HepG2 (cell line): ENCODE results near the gene STUB1. TPM values are rescaled to one million over a fixed set of nuclear protein-coding genes. Genes with fewer than 3 reads are reported as not detected.

Source experiments
- AKAP8 ChIP-seq: sonication (generic); formaldehyde crosslinking; IDR thresholded peaks from 2 replicates; pipeline ENCODE4 v1.5.1; 2020; ENCODE audit warnings: mild to moderate bottlenecking, missing genetic modification reagents
- CENPBD1 ChIP-seq: sonication (generic); formaldehyde crosslinking; IDR thresholded peaks from 2 replicates; pipeline ENCODE4 v1.8.0; 2022; ENCODE audit warnings: missing genetic modification reagents, low read depth, mild to moderate bottlenecking, borderline replicate concordance
- CHD4 ChIP-seq: fragments of 200-600 bp; sonication (generic); IDR thresholded peaks from 2 replicates; pipeline ENCODE4 v1.7.0; 2017; ENCODE audit warnings: mild to moderate bottlenecking, low read length, borderline replicate concordance
- CREBL2 ChIP-seq: sonication (generic); formaldehyde crosslinking; IDR thresholded peaks from 2 replicates; pipeline ENCODE4 v1.8.1; 2023; ENCODE audit warnings: missing genetic modification reagents, mild to moderate bottlenecking, borderline replicate concordance
- GATAD1 ChIP-seq: IDR thresholded peaks from 2 replicates; pipeline ENCODE4 v1.6.1; 2016; ENCODE audit warnings: missing genetic modification reagents, missing compliant biosample characterization
- GTF2F1 ChIP-seq: fragments of 150-350 bp; IDR thresholded peaks from 2 replicates; pipeline ENCODE4 v1.6.1; 2014; ENCODE audit warnings: low read length
- GZF1 ChIP-seq: sonication (generic); formaldehyde crosslinking; IDR thresholded peaks from 2 replicates; pipeline ENCODE4 v1.5.1; 2020; ENCODE audit warnings: mild to moderate bottlenecking, missing genetic modification reagents
- MXD4 ChIP-seq: IDR thresholded peaks from 2 replicates; pipeline ENCODE4 v1.6.1; 2016; ENCODE audit warnings: mild to moderate bottlenecking, missing biosample characterization, missing genetic modification reagents
- POLR2G ChIP-seq: fragments of 200-400 bp; formaldehyde crosslinking; IDR thresholded peaks from 2 replicates; pipeline ENCODE4 v1.6.1; 2018; ENCODE audit warnings: mild to moderate bottlenecking, low read depth, low read length, moderate library complexity
- RAD51 ChIP-seq: fragments of 450-650 bp; IDR thresholded peaks from 2 replicates; pipeline ENCODE4 v1.6.1; 2016; ENCODE audit warnings: borderline replicate concordance
- RARA ChIP-seq: IDR thresholded peaks from 2 replicates; pipeline ENCODE4 v1.6.1; 2016; ENCODE audit warnings: missing genetic modification reagents, missing compliant biosample characterization
- RBFOX2 ChIP-seq: fragments of 200-400 bp; formaldehyde crosslinking; IDR thresholded peaks from 2 replicates; pipeline ENCODE4 v1.6.1; 2017; ENCODE audit warnings: low read depth, mild to moderate bottlenecking, low read length
- REL ChIP-seq: sonication (generic); formaldehyde crosslinking; conservative IDR thresholded peaks from 2 replicates; pipeline ENCODE4 v1.8.0; 2022; ENCODE audit warnings: mild to moderate bottlenecking, missing genetic modification reagents, moderate library complexity
- RXRB ChIP-seq: IDR thresholded peaks from 2 replicates; pipeline ENCODE4 v1.6.1; 2016; ENCODE audit warnings: borderline replicate concordance, missing genetic modification reagents, missing compliant biosample characterization
- SP5 ChIP-seq: IDR thresholded peaks from 2 replicates; pipeline ENCODE4 v1.6.1; 2016; ENCODE audit warnings: low read depth, borderline replicate concordance
- SRSF1 ChIP-seq: fragments of 200-400 bp; formaldehyde crosslinking; optimal IDR thresholded peaks from 2 replicates; pipeline ENCODE3; 2017; ENCODE audit warnings: mild to moderate bottlenecking, low read depth, low read length, moderate library complexity
- ZNF33B ChIP-seq: sonication (generic); formaldehyde crosslinking; IDR thresholded peaks from 2 replicates; pipeline ENCODE4 v1.5.1; 2020; ENCODE audit warnings: mild to moderate bottlenecking, missing genetic modification reagents
- ZNF552 ChIP-seq: sonication (generic); formaldehyde crosslinking; IDR thresholded peaks from 2 replicates; pipeline ENCODE4 v1.9.0; 2022; ENCODE audit warnings: missing genetic modification reagents, mild to moderate bottlenecking, borderline replicate concordance
- ZNF556 ChIP-seq: sonication (generic); formaldehyde crosslinking; IDR thresholded peaks from 2 replicates; pipeline ENCODE4 v1.4.0; 2020; ENCODE audit warnings: mild to moderate bottlenecking, missing genetic modification reagents, borderline replicate concordance
- ZSCAN12 ChIP-seq: sonication (generic); formaldehyde crosslinking; IDR thresholded peaks from 2 replicates; pipeline ENCODE4 v1.9.0; 2021; ENCODE audit warnings: mild to moderate bottlenecking, missing genetic modification reagents
- polyA plus RNA-seq, 8 experiments: library from polyadenylated mRNA; depleted of rRNA in 3 of 8; stranded (reverse) in 7 of 8; unstranded in 1 of 8; fragments of >200 nt; fragmentation: Illumina TruSeq in 4 of 8; extraction: Trizol in 4 of 8; gene quantifications; 2 replicates each; pipeline versions ENCODE4 v1.2.1 to v1.2.3, GENCODE V29; 2011 to 2016; ENCODE audit warnings: low read depth in 4 of 8, missing spikeins in 1 of 8, mixed read lengths in 1 of 8; ENCODE audit not compliant: insufficient read depth in 1 of 8
- total RNA-seq, 5 experiments: library from RNA; depleted of rRNA; stranded (reverse); fragments of >200 nt; fragmentation: Illumina TruSeq; extraction: Trizol; gene quantifications; 2 replicates each; pipeline ENCODE4 v1.2.3, GENCODE V29; 2016; ENCODE audit warnings: low read depth in 1 of 5
- TF ChIP-seq, protein P1 (sequence below), 2 experiments: sonication (generic) in 1 of 2; formaldehyde crosslinking in 1 of 2; IDR thresholded peaks; 2 replicates each; pipeline versions ENCODE4 v1.4.0 to v1.6.1; 2016 to 2020; ENCODE audit warnings: borderline replicate concordance in 1 of 2, low read depth in 1 of 2, mild to moderate bottlenecking in 1 of 2, missing genetic modification reagents in 1 of 2

Gene STUB1
- total and polyA plus RNA-seq, 2 of the 13 experiments (the other 11 are each of a cell fraction or from before 2014, with no cell fraction given) = 52.9 to 78.2 TPM

- TF ChIP-seq RBFOX2 (peak; percentile 82), RARA (CRISPR knock-in tag) (no peak), RXRB (no peak), ZNF556 (CRISPR knock-in tag) (no peak), SRSF1 (peak; percentile 46), RAD51 (no peak), CHD4 (no peak), ZSCAN12 (CRISPR knock-in tag) (no peak), POLR2G (peak; percentile 52; the same call in 1 of the 2 replicates), CREBL2 (no peak), ZNF552 (no peak), ZNF33B (CRISPR knock-in tag) (no peak), MXD4 (no peak), REL (CRISPR knock-in tag) (no peak), GATAD1 (CRISPR knock-in tag) (no peak), GZF1 (CRISPR knock-in tag) (no peak), SP5 (CRISPR knock-in tag) (no peak), GTF2F1 (no peak), CENPBD1 (no peak), AKAP8 (CRISPR knock-in tag) (peak; percentile 7; the same call in 1 of the 2 replicates)
- TF ChIP-seq, protein P1, sequence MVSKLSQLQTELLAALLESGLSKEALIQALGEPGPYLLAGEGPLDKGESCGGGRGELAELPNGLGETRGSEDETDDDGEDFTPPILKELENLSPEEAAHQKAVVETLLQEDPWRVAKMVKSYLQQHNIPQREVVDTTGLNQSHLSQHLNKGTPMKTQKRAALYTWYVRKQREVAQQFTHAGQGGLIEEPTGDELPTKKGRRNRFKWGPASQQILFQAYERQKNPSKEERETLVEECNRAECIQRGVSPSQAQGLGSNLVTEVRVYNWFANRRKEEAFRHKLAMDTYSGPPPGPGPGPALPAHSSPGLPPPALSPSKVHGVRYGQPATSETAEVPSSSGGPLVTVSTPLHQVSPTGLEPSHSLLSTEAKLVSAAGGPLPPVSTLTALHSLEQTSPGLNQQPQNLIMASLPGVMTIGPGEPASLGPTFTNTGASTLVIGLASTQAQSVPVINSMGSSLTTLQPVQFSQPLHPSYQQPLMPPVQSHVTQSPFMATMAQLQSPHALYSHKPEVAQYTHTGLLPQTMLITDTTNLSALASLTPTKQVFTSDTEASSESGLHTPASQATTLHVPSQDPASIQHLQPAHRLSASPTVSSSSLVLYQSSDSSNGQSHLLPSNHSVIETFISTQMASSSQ (IDR thresholded peaks at IDR 0.05; ENCODE audit: low read depth) = no peak
- TF ChIP-seq, protein P1 (CRISPR knock-in tag; IDR thresholded peaks at IDR 0.05; ENCODE audit: borderline replicate concordance) = 0 out of 2 replicates have a peak, but pooled peaks have one; percentile 4
Observed at GRCh38 chr16:647173-647902, 32.9 kb upstream of the STUB1 start (continued).
